Gastrocnemius medialis (tissue), 4 donors: Measurements from ENCODE around the gene PRM1. TPM values are rescaled to one million over a fixed set of nuclear protein-coding genes. Genes with fewer than 3 reads are reported as not detected.

Experiments
- ATAC-seq, 2 donors: fragments of 150-250 bp; one replicate each; pipeline ENCODE4 v1.9.1; 2016
- DNase-seq, 2 donors: peaks; one replicate each; pipeline ENCODE4 v3.0.0-alpha.2; 2019
- H3K27ac ChIP-seq, 4 donors: fragments of 200-600 bp; sonication (generic); 1 replicate in 1 of 4; 2 replicates in 3 of 4; pipeline ENCODE4 v1.5.1; 2016 to 2018; ENCODE audit warnings: mild to moderate bottlenecking in 2 of 4, moderate library complexity in 1 of 4
- H3K27me3 ChIP-seq, 3 donors: fragments of 200-600 bp; sonication (generic) in 2 of 3; 1 replicate in 1 of 3; 2 replicates in 2 of 3; pipeline versions ENCODE4 v1.5.1 to v1.6.0; 2016 to 2019; ENCODE audit warnings: mild to moderate bottlenecking in 1 of 3, moderate library complexity in 1 of 3
- H3K36me3 ChIP-seq, 2 donors: fragments of 200-600 bp; sonication (generic) in 1 of 2; one replicate each; pipeline ENCODE4 v1.5.1; 2017 to 2018
- H3K4me1 ChIP-seq, 2 donors: fragments of 200-600 bp; sonication (generic) in 1 of 2; one replicate each; pipeline ENCODE4 v1.5.1; 2016 to 2017; ENCODE audit warnings: mild to moderate bottlenecking in 2 of 2
- H3K4me3 ChIP-seq, 4 donors: fragments of 200-600 bp; sonication (generic) in 3 of 4; 1 replicate in 1 of 4; 2 replicates in 3 of 4; pipeline ENCODE4 v1.5.1; 2016 to 2019; ENCODE audit warnings: mild to moderate bottlenecking in 2 of 4
- H3K9me3 ChIP-seq, 3 donors: fragments of 200-600 bp; sonication (generic) in 2 of 3; 1 replicate in 1 of 3; 2 replicates in 2 of 3; pipeline ENCODE4 v1.5.1; 2016 to 2019
- POLR2A ChIP-seq, 2 donors: fragments of 450-650 bp; IDR thresholded peaks; one replicate each; pipeline ENCODE4 v1.6.1; 2017; ENCODE audit warnings: antibody characterized with exemption in 2 of 2, mild to moderate bottlenecking in 2 of 2, moderate library complexity in 2 of 2
- in situ Hi-C, 4 donors: fragments of 200-750 bp; cut with MboI; loops; one replicate each; pipeline versions ENCODE4 v1.15.0 to v1.8.0; 2017; ENCODE audit warnings: low sequenced_read_pairs in 4 of 4
- intact Hi-C: fragments of 100-400 bp; cut with DNase I; formaldehyde crosslinking; loops from one replicate; pipeline ENCODE4 v1.15.1; 2023; ENCODE audit warnings: low total_unique reads
- total RNA-seq, 4 donors: library from RNA; depleted of rRNA; stranded (reverse); fragments of >200 nt; gene quantifications; one replicate each; pipeline versions ENCODE4 v1.1.0 to v1.2.3, GENCODE V29; 2016
- TF ChIP-seq, protein P1 (sequence below), 5 experiments: fragments of 450-650 bp in 3 of 5; fragments of 200-600 bp in 2 of 5; sonication (generic) in 2 of 5; IDR thresholded peaks in 4 of 5; conservative IDR thresholded peaks in 1 of 5; 1 replicate in 4 of 5; 2 replicates in 1 of 5; pipeline ENCODE4 v1.5.1; 2016 to 2019; ENCODE audit warnings: antibody characterized with exemption in 5 of 5, mild to moderate bottlenecking in 3 of 5, moderate library complexity in 3 of 5

Gene PRM1
- total RNA-seq, 4 donors from 2014 or later: not detected

DNA sequence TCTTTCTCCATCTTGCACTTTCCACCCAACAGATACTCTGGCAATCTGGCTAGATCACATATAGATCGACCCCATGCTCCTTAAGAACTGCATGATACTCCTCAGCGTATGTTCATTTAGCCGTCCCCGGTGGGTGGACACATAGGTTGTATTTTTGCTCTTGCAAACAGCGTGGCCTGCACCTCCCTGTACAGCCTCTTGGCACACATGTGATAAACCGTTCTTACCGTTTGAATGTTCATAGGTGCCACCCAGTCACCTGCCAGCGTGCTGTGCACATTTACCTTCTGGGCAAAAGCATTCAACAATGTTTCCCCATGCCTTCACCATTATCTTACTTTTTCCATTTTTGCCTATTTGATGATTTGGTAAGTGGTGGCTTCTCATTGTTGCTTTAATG is 18.2 kb downstream of the PRM1 start:
- Histone ChIP-seq H3K9me3 (no peaks in the 10 kb centered on the region), H3K4me3 (no peak overlapping the region), H3K36me3 (no peaks in the 10 kb centered on the region), H3K27ac (no peak overlapping the region), H3K4me1 (peaks cover 0 to 5% of the 10 kb centered on the region in 2 donors), H3K27me3 (no peaks in the 10 kb centered on the region)
- no peak for TF ChIP-seq POLR2A (IDR thresholded peaks at IDR 0.05)
- TF ChIP-seq, protein P1, sequence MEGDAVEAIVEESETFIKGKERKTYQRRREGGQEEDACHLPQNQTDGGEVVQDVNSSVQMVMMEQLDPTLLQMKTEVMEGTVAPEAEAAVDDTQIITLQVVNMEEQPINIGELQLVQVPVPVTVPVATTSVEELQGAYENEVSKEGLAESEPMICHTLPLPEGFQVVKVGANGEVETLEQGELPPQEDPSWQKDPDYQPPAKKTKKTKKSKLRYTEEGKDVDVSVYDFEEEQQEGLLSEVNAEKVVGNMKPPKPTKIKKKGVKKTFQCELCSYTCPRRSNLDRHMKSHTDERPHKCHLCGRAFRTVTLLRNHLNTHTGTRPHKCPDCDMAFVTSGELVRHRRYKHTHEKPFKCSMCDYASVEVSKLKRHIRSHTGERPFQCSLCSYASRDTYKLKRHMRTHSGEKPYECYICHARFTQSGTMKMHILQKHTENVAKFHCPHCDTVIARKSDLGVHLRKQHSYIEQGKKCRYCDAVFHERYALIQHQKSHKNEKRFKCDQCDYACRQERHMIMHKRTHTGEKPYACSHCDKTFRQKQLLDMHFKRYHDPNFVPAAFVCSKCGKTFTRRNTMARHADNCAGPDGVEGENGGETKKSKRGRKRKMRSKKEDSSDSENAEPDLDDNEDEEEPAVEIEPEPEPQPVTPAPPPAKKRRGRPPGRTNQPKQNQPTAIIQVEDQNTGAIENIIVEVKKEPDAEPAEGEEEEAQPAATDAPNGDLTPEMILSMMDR (IDR thresholded peaks at IDR 0.05 in 4 of 5, conservative IDR thresholded peaks at IDR 0.05 in 1 of 5): no peak
- in situ Hi-C loops (loop anchor here (5.0 to 10.0 kb wide), 2 partner anchors 288 to 296 kb away; no protein-coding TSS in a partner anchor), intact Hi-C loops (no loop called here)
- ATAC-seq (no peak), DNase-seq (no peak)

DNA sequence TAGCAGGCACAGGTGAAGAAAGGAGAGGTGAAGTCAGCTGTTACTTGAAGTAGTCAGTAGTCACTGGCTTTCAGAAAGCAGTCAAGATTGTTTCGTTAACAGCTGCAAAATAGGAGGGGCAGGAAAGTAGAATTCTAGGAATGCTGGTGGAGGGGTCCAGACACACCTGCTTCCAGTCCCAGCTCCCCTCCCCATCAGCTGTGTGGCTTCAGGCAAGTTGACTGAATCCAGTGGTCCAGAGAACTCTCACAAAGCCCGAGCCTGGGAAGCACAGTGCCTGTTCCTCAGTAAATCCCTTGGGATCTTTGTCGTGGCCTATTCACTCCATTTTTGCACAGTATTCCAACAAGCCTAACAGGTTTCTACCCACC is 20.5 kb downstream of the PRM1 start:
- DNase-seq: no peak
- in situ Hi-C loops: loop anchor here (5.0 to 10.0 kb wide), 2 partner anchors 286 to 293 kb away; no protein-coding TSS in a partner anchor
- no peak overlapping the region for H3K27ac ChIP-seq

DNA sequence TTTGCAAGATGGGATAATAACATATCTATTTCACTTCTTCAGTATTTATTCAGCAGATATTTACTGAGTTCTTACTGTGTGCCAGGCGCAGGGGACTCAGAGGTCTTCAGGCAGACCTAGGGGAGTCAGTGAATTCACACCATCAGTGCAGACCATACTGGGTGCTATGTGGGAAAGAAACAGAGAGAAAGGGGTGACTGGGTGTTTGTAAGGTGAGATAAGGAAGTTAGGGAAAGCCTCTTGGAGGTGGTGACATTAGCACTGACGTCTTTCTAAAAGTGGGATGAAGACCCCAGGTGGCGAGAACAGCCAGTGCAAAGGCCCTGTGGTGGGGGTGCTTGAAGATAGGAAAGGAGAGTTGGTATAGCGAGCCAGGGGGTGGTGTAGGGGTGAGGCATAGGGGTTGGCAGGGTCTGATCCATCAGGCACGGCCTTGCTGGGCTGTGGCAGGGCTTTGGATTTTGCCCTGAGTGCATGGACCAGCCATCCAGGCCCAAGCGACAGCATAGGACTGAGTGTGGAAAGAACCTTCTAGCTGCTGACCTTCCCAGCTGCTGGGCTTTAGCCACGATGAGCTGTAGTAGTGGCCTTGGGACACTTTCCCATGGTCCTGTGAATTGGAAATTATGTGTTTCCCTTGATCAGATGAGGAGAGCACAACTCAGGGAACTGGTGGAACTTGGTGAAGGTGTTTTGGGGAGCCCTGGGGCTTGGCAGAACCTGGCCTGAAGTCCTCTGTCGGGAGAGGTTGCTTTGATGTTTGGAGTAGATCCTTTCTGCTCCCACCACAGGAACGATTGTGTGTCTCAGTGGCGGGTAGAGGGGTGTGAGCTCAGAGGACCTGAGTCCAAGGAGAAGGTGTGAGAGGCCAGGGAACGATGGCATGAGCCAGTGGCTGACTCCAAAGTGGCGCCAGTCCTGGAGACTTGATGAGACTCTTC is 21.2 kb downstream of the PRM1 start:
- H3K4me3 ChIP-seq: no peak overlapping the region
- in situ Hi-C loops: loop anchor here (5.0 to 10.0 kb wide), 2 partner anchors 285 to 293 kb away; no protein-coding TSS in a partner anchor
- intact Hi-C loops: loop anchor here (10.0 kb wide), 1 partner anchor 515 kb away; the partner anchor contains the start of gene NUBP1

More for the DNA sequence above, 20.5 kb downstream of the PRM1 start:
- H3K9me3 ChIP-seq: no peaks in the 10 kb centered on the region
- no peak for ATAC-seq
- intact Hi-C loops: no loop called here
- H3K4me1 ChIP-seq: peaks cover 8 to 12% of the 10 kb centered on the region in 2 donors
- H3K4me3 ChIP-seq: no peak overlapping the region
- no peaks in the 10 kb centered on the region for H3K36me3 ChIP-seq
- no peak for TF ChIP-seq POLR2A (IDR thresholded peaks at IDR 0.05)
- TF ChIP-seq, protein P1 (IDR thresholded peaks at IDR 0.05 in 4 of 5, conservative IDR thresholded peaks at IDR 0.05 in 1 of 5): no peak
- H3K27me3 ChIP-seq: no peaks in the 10 kb centered on the region

DNA sequence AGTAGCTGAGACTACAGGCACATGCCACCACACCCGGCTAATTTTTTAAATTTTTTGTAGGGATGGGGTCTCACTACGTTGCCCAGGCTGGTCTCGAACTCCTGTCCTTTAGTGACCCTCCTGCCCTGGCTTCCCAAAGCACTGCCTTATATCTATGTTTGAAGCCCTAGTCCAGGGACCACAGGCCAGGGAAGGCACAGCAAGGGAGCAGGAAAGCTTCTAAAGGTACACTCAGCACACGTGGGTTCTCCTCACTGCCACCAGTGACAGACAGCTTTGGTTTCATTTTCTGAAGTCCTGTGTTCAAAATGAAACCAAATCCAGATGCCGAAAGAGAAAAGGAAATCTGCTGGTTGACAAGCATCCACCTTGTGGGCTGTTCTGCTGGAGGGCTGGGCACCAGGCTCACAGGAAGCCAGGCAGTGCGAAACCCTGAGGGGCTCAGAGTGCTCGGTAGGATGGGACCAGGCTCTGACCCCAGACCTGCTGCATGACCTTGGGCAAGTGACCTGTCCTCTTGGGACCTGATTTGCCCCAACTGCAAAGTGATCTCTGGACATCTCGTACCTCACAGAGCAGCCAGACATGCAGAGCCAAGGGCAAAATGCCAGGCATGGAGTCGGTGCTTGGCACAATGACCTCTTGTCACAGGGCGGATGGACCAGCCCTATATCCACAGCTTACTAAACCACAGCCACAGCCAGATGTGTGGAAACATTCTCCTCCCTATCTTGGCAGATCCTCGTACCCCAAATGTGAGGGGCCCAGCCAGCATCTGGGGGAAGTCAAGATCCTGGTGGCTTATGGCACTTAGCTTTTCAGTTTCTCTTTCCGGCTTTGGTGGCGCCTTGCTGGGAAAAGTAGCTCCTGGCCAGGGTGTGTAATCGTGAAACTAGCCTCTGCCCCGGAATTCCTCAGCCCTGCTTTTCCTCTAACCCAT is 22.3 kb downstream of the PRM1 start:
- in situ Hi-C loops: no loop called here
- ATAC-seq (no peak), DNase-seq (peak; percentile 16 to 63)
- Histone ChIP-seq H3K9me3 (no peaks in the 10 kb centered on the region), H3K27ac (peak overlapping the region in 1 of 4 donors; percentile 40), H3K4me3 (peak overlapping the region in 1 of 4 donors; percentile 7), H3K27me3 (no peaks in the 10 kb centered on the region), H3K36me3 (no peaks in the 10 kb centered on the region), H3K4me1 (peaks cover 10 to 16% of the 10 kb centered on the region in 2 donors)
- no peak for TF ChIP-seq POLR2A (IDR thresholded peaks at IDR 0.05)
- TF ChIP-seq, protein P1 (IDR thresholded peaks at IDR 0.05 in 4 of 5, conservative IDR thresholded peaks at IDR 0.05 in 1 of 5): no peak
- intact Hi-C loops: loop anchor here (10.0 kb wide), 1 partner anchor 514 kb away; the partner anchor contains the start of gene NUBP1

More for the DNA sequence above, 21.2 kb downstream of the PRM1 start:
- H3K36me3 ChIP-seq: no peaks in the 10 kb centered on the region
- no peak overlapping the region for H3K27ac ChIP-seq
- DNase-seq: no peak
- ATAC-seq: no peak
- no peaks in the 10 kb centered on the region for H3K9me3 ChIP-seq
- H3K27me3 ChIP-seq: no peaks in the 10 kb centered on the region
- H3K4me1 ChIP-seq: peaks cover 8 to 12% of the 10 kb centered on the region in 2 donors
- TF ChIP-seq, protein P1 (IDR thresholded peaks at IDR 0.05 in 4 of 5, conservative IDR thresholded peaks at IDR 0.05 in 1 of 5): no peak
- no peak for TF ChIP-seq POLR2A (IDR thresholded peaks at IDR 0.05)
